ENCODE data around the gene CDT1.

DNA sequence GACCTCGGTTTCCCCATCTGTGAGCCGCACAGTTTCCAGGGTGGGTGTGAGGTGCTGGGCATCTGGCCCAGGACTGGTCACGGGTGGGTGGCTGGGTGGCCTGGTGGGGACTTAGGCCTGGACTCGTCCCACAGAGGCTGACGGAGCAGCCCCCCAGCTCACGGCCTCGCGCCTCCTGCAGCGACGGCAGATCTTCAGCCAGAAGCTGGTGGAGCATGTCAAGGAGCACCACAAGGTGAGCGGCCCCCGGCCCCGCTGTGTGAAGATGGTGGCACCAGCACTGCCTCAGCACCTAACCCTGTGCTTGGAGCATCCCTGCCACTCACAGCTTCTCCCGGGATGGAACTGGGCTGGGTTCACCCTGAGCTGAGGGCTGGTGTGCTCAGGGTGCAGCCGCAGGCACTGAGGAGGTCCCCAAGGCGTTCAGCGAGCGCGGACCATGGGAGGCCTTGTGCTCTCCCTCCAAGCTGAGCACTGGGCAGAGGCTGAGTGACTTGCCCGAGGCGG is 2.4 kb downstream of the CDT1 start:
- TF ChIP-seq, protein P1, sequence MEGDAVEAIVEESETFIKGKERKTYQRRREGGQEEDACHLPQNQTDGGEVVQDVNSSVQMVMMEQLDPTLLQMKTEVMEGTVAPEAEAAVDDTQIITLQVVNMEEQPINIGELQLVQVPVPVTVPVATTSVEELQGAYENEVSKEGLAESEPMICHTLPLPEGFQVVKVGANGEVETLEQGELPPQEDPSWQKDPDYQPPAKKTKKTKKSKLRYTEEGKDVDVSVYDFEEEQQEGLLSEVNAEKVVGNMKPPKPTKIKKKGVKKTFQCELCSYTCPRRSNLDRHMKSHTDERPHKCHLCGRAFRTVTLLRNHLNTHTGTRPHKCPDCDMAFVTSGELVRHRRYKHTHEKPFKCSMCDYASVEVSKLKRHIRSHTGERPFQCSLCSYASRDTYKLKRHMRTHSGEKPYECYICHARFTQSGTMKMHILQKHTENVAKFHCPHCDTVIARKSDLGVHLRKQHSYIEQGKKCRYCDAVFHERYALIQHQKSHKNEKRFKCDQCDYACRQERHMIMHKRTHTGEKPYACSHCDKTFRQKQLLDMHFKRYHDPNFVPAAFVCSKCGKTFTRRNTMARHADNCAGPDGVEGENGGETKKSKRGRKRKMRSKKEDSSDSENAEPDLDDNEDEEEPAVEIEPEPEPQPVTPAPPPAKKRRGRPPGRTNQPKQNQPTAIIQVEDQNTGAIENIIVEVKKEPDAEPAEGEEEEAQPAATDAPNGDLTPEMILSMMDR (IDR thresholded peaks at IDR 0.05 in 2 of 3, conservative IDR thresholded peaks at IDR 0.05 in 1 of 3; ENCODE audit: control insufficient read depth in 2 of 3, extremely low read depth in 1 of 3, insufficient read depth in 1 of 3, low read depth in 3 of 3, low read length in 3 of 3): no peak
- no peak for TF ChIP-seq SP1 (IDR thresholded peaks at IDR 0.05; ENCODE audit: low read depth, low read length)
- no peak for TF ChIP-seq ZNF217 (IDR thresholded peaks at IDR 0.05)
- no peak for TF ChIP-seq RAD21 (IDR thresholded peaks at IDR 0.05; ENCODE audit: insufficient read depth, low read depth, low read length)
- TF ChIP-seq CBX5 (IDR thresholded peaks at IDR 0.05; ENCODE audit: low read depth): no peak
- no peak for TF ChIP-seq POLR2A (IDR thresholded peaks at IDR 0.05; ENCODE audit: low read depth, low read length)
- no peak for TF ChIP-seq POLR2AphosphoS5 (IDR thresholded peaks at IDR 0.05; ENCODE audit: low read length)
- TF ChIP-seq CEBPB (IDR thresholded peaks at IDR 0.05; ENCODE audit: borderline replicate concordance in 1 of 2, low read depth in 2 of 2, low read length in 2 of 2): no peak
- TF ChIP-seq RBBP5 (conservative IDR thresholded peaks at IDR 0.05): no peak
- no peak for TF ChIP-seq RCOR1 (conservative IDR thresholded peaks at IDR 0.05; ENCODE audit: low read depth, low read length)
- no peak for TF ChIP-seq SIX5 (IDR thresholded peaks at IDR 0.05; ENCODE audit: low read depth, low read length, severe bottlenecking)
- no peak for TF ChIP-seq MAX (IDR thresholded peaks at IDR 0.05; ENCODE audit: low read depth, low read length)
- no peak for TF ChIP-seq HCFC1 (IDR thresholded peaks at IDR 0.05; ENCODE audit: low read length)
